Activated naive CD4-positive, alpha-beta T cell (primary cell): ENCODE measurements around the gene LNP1.
"Not testable (repeated sequence)": the region's sequence is repeated elsewhere in the genome, so short reads cannot be mapped to it uniquely, and the experiment has no call there.

Experiments used
- DNase-seq, 4 experiments: peaks; one replicate each; lab custom pipeline; 2025; lab: John Stamatoyannopoulos, UW

Gene LNP1

GRCh38 chr3:100429187-100429716, 27.9 kb downstream of the LNP1 start:
- no peak for DNase-seq

- no peak for DNase-seq
These were observed 35.6 kb downstream of the LNP1 start for GRCh38 chr3:100436951-100437350.

- no peak for DNase-seq
These were observed 36.6 kb downstream of the LNP1 start for GRCh38 chr3:100437721-100438622.

GRCh38 chr3:100438623-100438974, 37.3 kb downstream of the LNP1 start:
- DNase-seq: no peak

GRCh38 chr3:100440895-100441294, 39.6 kb downstream of the LNP1 start:
- no peak for DNase-seq

GRCh38 chr3:100443690-100444089, 42.4 kb downstream of the LNP1 start:
- DNase-seq: no peak

GRCh38 chr3:100447067-100447466, 45.7 kb downstream of the LNP1 start:
- DNase-seq: not testable (repeated sequence)

- DNase-seq: no peak
These were observed 46.7 kb downstream of the LNP1 start for GRCh38 chr3:100448079-100448478.

GRCh38 chr3:100449214-100449613, 47.9 kb downstream of the LNP1 start:
- DNase-seq: no peak

GRCh38 chr3:100454677-100455076, 53.3 kb downstream of the LNP1 start:
- no peak for DNase-seq

GRCh38 chr3:100455841-100456550, 54.7 kb downstream of the LNP1 start:
- no peak for DNase-seq

- no peak for DNase-seq
These were observed 55.4 kb downstream of the LNP1 start for GRCh38 chr3:100456745-100457144.

GRCh38 chr3:100457811-100458210, 56.5 kb downstream of the LNP1 start:
- no peak for DNase-seq

- no peak for DNase-seq
These were observed 57.5 kb downstream of the LNP1 start for GRCh38 chr3:100458814-100459213.

- DNase-seq: no peak
These were observed 61.7 kb downstream of the LNP1 start for GRCh38 chr3:100463002-100463401.

GRCh38 chr3:100463646-100464155, 62.4 kb downstream of the LNP1 start:
- no peak for DNase-seq

- no peak for DNase-seq
These were observed 64.8 kb downstream of the LNP1 start for GRCh38 chr3:100465892-100466777.

- DNase-seq: no peak
These were observed 65.8 kb downstream of the LNP1 start for GRCh38 chr3:100467133-100467532.

GRCh38 chr3:100468676-100469075, 67.3 kb downstream of the LNP1 start:
- DNase-seq: no peak

- no peak for DNase-seq
These were observed 69.6 kb downstream of the LNP1 start for GRCh38 chr3:100470951-100471350.

GRCh38 chr3:100471444-100471843, 70.1 kb downstream of the LNP1 start:
- no peak for DNase-seq

GRCh38 chr3:100477851-100478360, 76.6 kb downstream of the LNP1 start:
- not testable (repeated sequence) for DNase-seq
